HepG2 (cell line): Measurements from ENCODE around the gene PGRMC1. TPM values are rescaled to one million over a fixed set of nuclear protein-coding genes. Genes with fewer than 3 reads are reported as not detected.

Source experiments
- ATAC-seq: fragments of 200-7000 bp; cut with Tn5 transposase; 3 replicates; pipeline ENCODE4 v1.9.1; 2020; ENCODE audit warnings: mild to moderate bottlenecking, moderate library complexity
- BruUV-seq: library from RNA; stranded (reverse); fragments of 400-500 nt; replicated peaks from 2 replicates; lab custom pipeline; 2021; lab: Mats Ljungman, UMichigan
- CTCF ChIA-PET: fragments of 300-600 bp; formaldehyde crosslinking; extraction: SDS; loops from one replicate; lab custom pipeline; 2021; ENCODE audit warnings: low total read pairs, inconsistent platforms, low intra/inter-chr PET ratio; lab: Yijun Ruan, JAX
- POLR2A ChIA-PET: fragments of 350-600 bp; sonication (Branson Sonifier 250); formaldehyde crosslinking; loops from one replicate; lab custom pipeline; 2020; ENCODE audit warnings: antibody characterized with exemption, inconsistent platforms; lab: Yijun Ruan, JAX
- DNase-seq: peaks from one replicate; pipeline ENCODE4 v3.0.0-alpha.2; 2015; ENCODE audit warnings: low spot score
- FAIRE-seq: peaks from 3 replicates; lab custom pipeline; 2011; peaks lifted over from hg19 to GRCh38; lab: Jason Lieb, UNC
- H2AFZ ChIP-seq: one replicate; pipeline ENCODE4 v1.6.1; 2011; ENCODE audit warnings: low read length, inconsistent platforms
- H3K27ac ChIP-seq: fragments of 300-600 bp; 3 replicates; pipeline ENCODE4 v1.8.0; 2011; ENCODE audit warnings: mixed run types, mild to moderate bottlenecking, mixed read lengths, low read length, inconsistent platforms; ENCODE audit not compliant: insufficient read depth; ENCODE audit errors: extremely low read length
- H3K27me3 ChIP-seq, 2 experiments: fragments of 200-600 bp in 1 of 2; 2 replicates in 1 of 2; 3 replicates in 1 of 2; pipeline versions ENCODE4 v1.6.0 to v1.8.0; 2011; ENCODE audit warnings: low read length in 2 of 2, mild to moderate bottlenecking in 2 of 2, moderate library complexity in 2 of 2, inconsistent platforms in 1 of 2; ENCODE audit not compliant: insufficient read depth in 2 of 2, control insufficient read depth in 1 of 2
- H3K36me3 ChIP-seq, 2 experiments: fragments of 200-600 bp in 1 of 2; replicated peaks in 1 of 2; 2 replicates in 1 of 2; 3 replicates in 1 of 2; pipeline versions ENCODE4 v1.5.1 to v1.8.0; 2011; ENCODE audit warnings: low read length in 2 of 2, inconsistent platforms in 1 of 2; ENCODE audit not compliant: insufficient read depth in 2 of 2, control insufficient read depth in 1 of 2
- H3K4me1 ChIP-seq: 2 replicates; pipeline ENCODE4 v1.5.1; 2012; ENCODE audit warnings: low read length, inconsistent platforms; ENCODE audit not compliant: insufficient read depth
- H3K4me2 ChIP-seq: 2 replicates; pipeline ENCODE4 v1.6.0; 2011; ENCODE audit warnings: low read depth, low read length, inconsistent platforms
- H3K4me3 ChIP-seq, 3 experiments: fragments of 200-600 bp in 1 of 3; sonication (generic), shearing (Covaris generic) in 1 of 3; replicated peaks in 1 of 3; 2 replicates each; pipeline ENCODE4 v1.5.1; 2011 to 2016; ENCODE audit warnings: low read length in 3 of 3, inconsistent platforms in 2 of 3, low read depth in 2 of 3, mild to moderate bottlenecking in 2 of 3, control low read depth in 1 of 3, mixed read lengths in 1 of 3; ENCODE audit not compliant: insufficient read depth in 1 of 3
- H3K79me2 ChIP-seq: one replicate; pipeline ENCODE4 v1.6.1; 2011; ENCODE audit warnings: low read length, inconsistent platforms; ENCODE audit not compliant: insufficient read depth
- H3K9ac ChIP-seq: 2 replicates; pipeline ENCODE4 v1.6.0; 2011; ENCODE audit warnings: mild to moderate bottlenecking, low read depth, low read length, inconsistent platforms; ENCODE audit not compliant: insufficient read depth
- H3K9me3 ChIP-seq: 2 replicates; pipeline ENCODE4 v1.5.1; 2012; ENCODE audit warnings: mild to moderate bottlenecking, low read length
- H4K20me1 ChIP-seq: 2 replicates; pipeline ENCODE4 v1.6.0; 2011; ENCODE audit warnings: inconsistent platforms, mild to moderate bottlenecking, low read length, moderate library complexity; ENCODE audit not compliant: insufficient read depth
- FOXJ3 ChIP-seq: sonication (generic); formaldehyde crosslinking; IDR thresholded peaks from 2 replicates; pipeline ENCODE4 v1.4.0; 2020; ENCODE audit warnings: missing genetic modification reagents, mild to moderate bottlenecking, borderline replicate concordance
- MAFK ChIP-seq, 2 experiments: IDR thresholded peaks in 1 of 2; conservative IDR thresholded peaks in 1 of 2; 2 replicates each; pipeline ENCODE4 v1.6.1; 2011; ENCODE audit warnings: improper control_type of control experiment in 2 of 2, low read length in 2 of 2
- REXO4 ChIP-seq: sonication (generic); formaldehyde crosslinking; IDR thresholded peaks from 2 replicates; pipeline ENCODE4 v1.8.0; 2022; ENCODE audit warnings: missing genetic modification reagents, mild to moderate bottlenecking, borderline replicate concordance
- SP1 ChIP-seq, 2 experiments: fragments of 450-650 bp in 1 of 2; sonication (generic) in 1 of 2; formaldehyde crosslinking in 1 of 2; IDR thresholded peaks; 2 replicates each; pipeline versions ENCODE4 v1.4.0 to v1.6.1; 2016 to 2020; ENCODE audit warnings: missing genetic modification reagents in 1 of 2
- ZNF619 ChIP-seq: sonication (generic); formaldehyde crosslinking; IDR thresholded peaks from 2 replicates; pipeline ENCODE4 v1.4.0; 2020; ENCODE audit warnings: mild to moderate bottlenecking, missing genetic modification reagents
- ZNF878 ChIP-seq: sonication (generic); formaldehyde crosslinking; IDR thresholded peaks from 2 replicates; pipeline ENCODE4 v1.8.1; 2023; ENCODE audit warnings: mild to moderate bottlenecking, missing genetic modification reagents, moderate library complexity
- ZSCAN5A ChIP-seq: sonication (generic); formaldehyde crosslinking; IDR thresholded peaks from 2 replicates; pipeline ENCODE4 v1.8.0; 2022; ENCODE audit warnings: mild to moderate bottlenecking, missing genetic modification reagents, borderline replicate concordance
- WGBS: methylation state at CpG from one replicate; pipeline ENCODE4 v1.1.6; 2017; ENCODE audit warnings: low lambda C conversion rate; 5-methylcytosine and 5-hydroxymethylcytosine counted together
- in situ Hi-C: cut with HindIII; loops from 2 replicates; pipeline ENCODE4 v1.10.0; 2017; ENCODE audit warnings: low pct_unique_long_range_greater_than_20kb; ENCODE audit not compliant: extremely low pct_ligation_motif_present
- intact Hi-C: fragments of 100-400 bp; cut with micrococcal nuclease; formaldehyde crosslinking; loops from one replicate; pipeline ENCODE4 v1.10.0; 2022; ENCODE audit not compliant: unreplicated experiment
- polyA plus RNA-seq, 8 experiments: library from polyadenylated mRNA; depleted of rRNA in 3 of 8; stranded (reverse) in 7 of 8; unstranded in 1 of 8; fragments of >200 nt; fragmentation: Illumina TruSeq in 4 of 8; extraction: Trizol in 4 of 8; gene quantifications; 2 replicates each; pipeline versions ENCODE4 v1.2.1 to v1.2.3, GENCODE V29; 2011 to 2016; ENCODE audit warnings: low read depth in 4 of 8, missing spikeins in 1 of 8, mixed read lengths in 1 of 8; ENCODE audit not compliant: insufficient read depth in 1 of 8
- total RNA-seq, 5 experiments: library from RNA; depleted of rRNA; stranded (reverse); fragments of >200 nt; fragmentation: Illumina TruSeq; extraction: Trizol; gene quantifications; 2 replicates each; pipeline ENCODE4 v1.2.3, GENCODE V29; 2016; ENCODE audit warnings: low read depth in 1 of 5

Gene PGRMC1
- total and polyA plus RNA-seq, 2 of the 13 experiments (the other 11 are each of a cell fraction or from before 2014, with no cell fraction given): 44.7 to 124 TPM

GRCh38 chrX:119272882-119273419 is 36.9 kb downstream of the PGRMC1 start:
- DNase-seq: no peak
- intact Hi-C loops: no loop called here
- Histone ChIP-seq H3K79me2 (no peaks in the 10 kb centered on the region), H3K27me3 (no peaks in the 10 kb centered on the region), H3K9me3 (no peaks in the 10 kb centered on the region), H2AFZ (no peak overlapping the region), H3K4me2 (no peak overlapping the region), H3K36me3 (no peaks in the 10 kb centered on the region)
- TF ChIP-seq SP1 (IDR thresholded peaks at IDR 0.05) (no peak), SP1 (CRISPR knock-in tag; IDR thresholded peaks at IDR 0.05) (no peak), ZSCAN5A (no peak), ZNF878 (CRISPR knock-in tag) (no peak), ZNF619 (CRISPR knock-in tag) (no peak), MAFK (conservative IDR thresholded peaks at IDR 0.05 in 1 of 2, IDR thresholded peaks at IDR 0.05 in 1 of 2; ENCODE audit: low read length in 2 of 2) (no peak), REXO4 (CRISPR knock-in tag) (no peak), FOXJ3 (no peak)
- TF ChIP-seq, all 625 proteins: peak for 0
- WGBS: no CpG with 5 or more reads among the region's 42 CpGs
- ATAC-seq (no peak), FAIRE-seq (no peak)
- POLR2A ChIA-PET: no interaction called here
- Histone ChIP-seq H3K4me1 (no peaks in the 10 kb centered on the region), H3K4me3 (no peak overlapping the region), H4K20me1 (no peaks in the 10 kb centered on the region), H3K27ac (no peak overlapping the region), H3K9ac (no peak overlapping the region)
- CTCF ChIA-PET: no interaction called here
- BruUV-seq: no TSS peak
- in situ Hi-C loops: no loop called here
